Measurements from ENCODE around the gene ELOB.

DNA sequence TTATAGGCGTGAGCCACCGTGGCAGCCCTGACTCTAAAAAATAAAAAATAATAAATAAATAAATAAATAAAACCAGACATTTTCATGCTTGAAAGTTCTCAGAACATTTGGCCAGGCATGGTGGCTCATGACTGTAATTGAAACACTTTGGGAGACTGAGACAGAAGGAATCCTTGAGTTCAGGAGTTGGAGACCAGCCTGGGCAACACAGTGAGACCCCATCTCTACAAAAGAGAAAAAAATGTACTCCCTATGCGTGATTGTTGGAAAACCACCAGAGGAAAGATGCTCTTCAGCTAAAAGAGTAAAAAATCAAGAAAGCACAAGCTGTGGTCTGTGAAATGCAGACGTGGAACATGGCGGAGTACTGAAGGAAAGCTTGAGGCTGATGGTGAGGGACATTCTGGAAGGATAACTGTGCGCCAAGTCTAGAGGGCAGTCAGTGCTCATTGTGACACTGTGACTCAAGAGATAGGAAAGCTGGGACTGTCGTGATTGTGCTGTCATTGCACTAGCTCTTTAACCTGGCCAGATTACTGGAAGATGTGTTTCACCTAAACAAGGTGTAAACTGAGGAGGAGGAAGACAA is 52.9 kb downstream of the ELOB start:
- TF ChIP-seq, protein P1, sequence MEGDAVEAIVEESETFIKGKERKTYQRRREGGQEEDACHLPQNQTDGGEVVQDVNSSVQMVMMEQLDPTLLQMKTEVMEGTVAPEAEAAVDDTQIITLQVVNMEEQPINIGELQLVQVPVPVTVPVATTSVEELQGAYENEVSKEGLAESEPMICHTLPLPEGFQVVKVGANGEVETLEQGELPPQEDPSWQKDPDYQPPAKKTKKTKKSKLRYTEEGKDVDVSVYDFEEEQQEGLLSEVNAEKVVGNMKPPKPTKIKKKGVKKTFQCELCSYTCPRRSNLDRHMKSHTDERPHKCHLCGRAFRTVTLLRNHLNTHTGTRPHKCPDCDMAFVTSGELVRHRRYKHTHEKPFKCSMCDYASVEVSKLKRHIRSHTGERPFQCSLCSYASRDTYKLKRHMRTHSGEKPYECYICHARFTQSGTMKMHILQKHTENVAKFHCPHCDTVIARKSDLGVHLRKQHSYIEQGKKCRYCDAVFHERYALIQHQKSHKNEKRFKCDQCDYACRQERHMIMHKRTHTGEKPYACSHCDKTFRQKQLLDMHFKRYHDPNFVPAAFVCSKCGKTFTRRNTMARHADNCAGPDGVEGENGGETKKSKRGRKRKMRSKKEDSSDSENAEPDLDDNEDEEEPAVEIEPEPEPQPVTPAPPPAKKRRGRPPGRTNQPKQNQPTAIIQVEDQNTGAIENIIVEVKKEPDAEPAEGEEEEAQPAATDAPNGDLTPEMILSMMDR (conservative IDR thresholded peaks at IDR 0.05) = no peak
- TF ChIP-seq ZFX (IDR thresholded peaks at IDR 0.05) = no peak
